Upper lobe of left lung (tissue), 6 donors: ENCODE measurements around the gene ITGAX. TPM values are rescaled to one million over a fixed set of nuclear protein-coding genes. Genes with fewer than 3 reads are reported as not detected.

Experiments
- ATAC-seq, 2 donors: fragments of 200-7000 bp; cut with Tn5 transposase; one replicate each; pipeline ENCODE4 v1.9.1; 2022; ENCODE audit warnings: mild to moderate bottlenecking in 2 of 2, moderate library complexity in 2 of 2; ENCODE audit not compliant: low FRiP score in 2 of 2
- DNase-seq, 2 donors: peaks; one replicate each; pipeline ENCODE4 v3.0.0-alpha.2; 2019 to 2020
- H3K27ac ChIP-seq, 4 donors: fragments of 200-600 bp; sonication (generic); one replicate each; pipeline ENCODE4 v1.5.1; 2016 to 2019
- H3K27me3 ChIP-seq, 4 donors: fragments of 200-600 bp; sonication (generic); one replicate each; pipeline ENCODE4 v1.5.1; 2017 to 2019
- H3K36me3 ChIP-seq, 4 donors: fragments of 200-600 bp; sonication (generic); one replicate each; pipeline ENCODE4 v1.5.1; 2016 to 2019
- H3K4me1 ChIP-seq, 4 donors: fragments of 200-600 bp; sonication (generic); one replicate each; pipeline ENCODE4 v1.5.1; 2018 to 2019
- H3K4me3 ChIP-seq, 4 donors: fragments of 200-600 bp; sonication (generic); one replicate each; pipeline ENCODE4 v1.5.1; 2017 to 2019; ENCODE audit warnings: mild to moderate bottlenecking in 2 of 4, moderate library complexity in 1 of 4
- H3K9me3 ChIP-seq, 4 donors: fragments of 200-600 bp; sonication (generic); one replicate each; pipeline ENCODE4 v1.5.1; 2018 to 2019
- EP300 ChIP-seq, 4 donors: sonication (generic); formaldehyde crosslinking; IDR thresholded peaks; one replicate each; pipeline ENCODE4 v1.5.1; 2017; ENCODE audit warnings: antibody characterized with exemption in 4 of 4, control low read depth in 2 of 4
- POLR2A ChIP-seq, 4 donors: fragments of 450-650 bp; IDR thresholded peaks; one replicate each; pipeline ENCODE4 v1.5.1; 2016 to 2017; ENCODE audit warnings: antibody characterized with exemption in 4 of 4, mild to moderate bottlenecking in 2 of 4
- POLR2AphosphoS5 ChIP-seq, 2 donors: sonication (generic); formaldehyde crosslinking; IDR thresholded peaks; one replicate each; pipeline ENCODE4 v1.5.1; 2017; ENCODE audit warnings: antibody characterized with exemption in 2 of 2
- WGBS, 2 donors: methylation state at CpG; one replicate each; pipeline ENCODE4 v1.1.5; 2017 to 2018; 5-methylcytosine and 5-hydroxymethylcytosine counted together
- total RNA-seq, 6 donors: library from RNA; depleted of rRNA in 4 of 6; stranded (reverse); fragments of >200 nt in 4 of 6; gene quantifications; one replicate each; pipeline versions ENCODE4 v1.1.0 to v1.2.1, GENCODE V29; 2016 to 2021
- TF ChIP-seq, protein P1 (sequence below), 6 experiments: fragments of 450-650 bp in 4 of 6; fragments of 200-600 bp in 2 of 6; sonication (generic) in 2 of 6; IDR thresholded peaks; one replicate each; pipeline ENCODE4 v1.5.1; 2016 to 2019; ENCODE audit warnings: antibody characterized with exemption in 6 of 6
- donor health status: DM: no; HTN: no; CAD: no; lungs with moderate emphysema.
- donor health status: DM: no; HTN: yes; CAD: no; lungs with severe emphysema.

Gene ITGAX
- total RNA-seq, 6 donors from 2014 or later = 24.0 to 318 (median 134) TPM

- Histone ChIP-seq H3K4me3 (no peak overlapping the region), H3K36me3 (peaks cover 0 to 8% (median 0%) of the 10 kb centered on the region in 4 donors), H3K27me3 (no peaks in the 10 kb centered on the region), H3K27ac (no peak overlapping the region), H3K4me1 (no peaks in the 10 kb centered on the region), H3K9me3 (peaks cover 0 to 6% (median 2%) of the 10 kb centered on the region in 4 donors)
- TF ChIP-seq EP300 (IDR thresholded peaks at IDR 0.05) = no peak
- ATAC-seq (no peak), DNase-seq (no peak)
- 82 to 85% methylated on average over 9 to 14 of the region's 14 CpGs for WGBS, 2 donors
Measured at GRCh38 chr16:31373235-31373634, 18.3 kb downstream of the ITGAX start.

- DNase-seq (no peak), ATAC-seq (no peak)
- no peak for TF ChIP-seq POLR2A (IDR thresholded peaks at IDR 0.05)
- TF ChIP-seq, protein P1, sequence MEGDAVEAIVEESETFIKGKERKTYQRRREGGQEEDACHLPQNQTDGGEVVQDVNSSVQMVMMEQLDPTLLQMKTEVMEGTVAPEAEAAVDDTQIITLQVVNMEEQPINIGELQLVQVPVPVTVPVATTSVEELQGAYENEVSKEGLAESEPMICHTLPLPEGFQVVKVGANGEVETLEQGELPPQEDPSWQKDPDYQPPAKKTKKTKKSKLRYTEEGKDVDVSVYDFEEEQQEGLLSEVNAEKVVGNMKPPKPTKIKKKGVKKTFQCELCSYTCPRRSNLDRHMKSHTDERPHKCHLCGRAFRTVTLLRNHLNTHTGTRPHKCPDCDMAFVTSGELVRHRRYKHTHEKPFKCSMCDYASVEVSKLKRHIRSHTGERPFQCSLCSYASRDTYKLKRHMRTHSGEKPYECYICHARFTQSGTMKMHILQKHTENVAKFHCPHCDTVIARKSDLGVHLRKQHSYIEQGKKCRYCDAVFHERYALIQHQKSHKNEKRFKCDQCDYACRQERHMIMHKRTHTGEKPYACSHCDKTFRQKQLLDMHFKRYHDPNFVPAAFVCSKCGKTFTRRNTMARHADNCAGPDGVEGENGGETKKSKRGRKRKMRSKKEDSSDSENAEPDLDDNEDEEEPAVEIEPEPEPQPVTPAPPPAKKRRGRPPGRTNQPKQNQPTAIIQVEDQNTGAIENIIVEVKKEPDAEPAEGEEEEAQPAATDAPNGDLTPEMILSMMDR (IDR thresholded peaks at IDR 0.05) = no peak
- TF ChIP-seq POLR2AphosphoS5 (IDR thresholded peaks at IDR 0.05) = no peak
- TF ChIP-seq EP300 (IDR thresholded peaks at IDR 0.05) = no peak
- Histone ChIP-seq H3K4me3 (no peak overlapping the region), H3K9me3 (peaks cover 0 to 6% (median 2%) of the 10 kb centered on the region in 4 donors), H3K4me1 (no peaks in the 10 kb centered on the region), H3K27me3 (no peaks in the 10 kb centered on the region), H3K36me3 (peaks cover 0 to 8% (median 0%) of the 10 kb centered on the region in 4 donors), H3K27ac (no peak overlapping the region)
- 84 to 92% methylated on average over 2 to 5 of the region's 5 CpGs for WGBS, 2 donors
Measured at GRCh38 chr16:31375231-31375630, 20.3 kb downstream of the ITGAX start.

DNA sequence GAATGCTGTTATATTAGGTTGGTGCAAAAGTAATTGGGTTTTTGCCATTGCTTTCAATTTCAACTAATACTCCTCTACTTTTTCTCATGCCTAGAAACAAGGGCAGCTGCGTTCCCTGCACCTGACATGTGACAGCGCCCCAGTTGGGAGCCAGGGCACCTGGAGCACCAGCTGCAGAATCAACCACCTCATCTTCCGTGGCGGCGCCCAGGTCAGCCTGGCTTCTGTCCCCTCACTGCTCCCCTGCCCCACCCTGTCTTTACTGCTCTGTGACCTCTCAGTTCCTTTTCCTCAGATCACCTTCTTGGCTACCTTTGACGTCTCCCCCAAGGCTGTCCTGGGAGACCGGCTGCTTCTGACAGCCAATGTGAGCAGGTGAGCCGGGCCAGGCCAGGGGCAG lies 21.7 kb downstream of the ITGAX start:
- Histone ChIP-seq H3K36me3 (peaks cover 0 to 8% (median 0%) of the 10 kb centered on the region in 4 donors), H3K4me1 (no peaks in the 10 kb centered on the region), H3K27ac (no peak overlapping the region), H3K27me3 (no peaks in the 10 kb centered on the region), H3K9me3 (peaks cover 0 to 6% (median 2%) of the 10 kb centered on the region in 4 donors), H3K4me3 (no peak overlapping the region)
- ATAC-seq (no peak), DNase-seq (no peak)
- TF ChIP-seq EP300 (IDR thresholded peaks at IDR 0.05) = no peak
- TF ChIP-seq, protein P1 (IDR thresholded peaks at IDR 0.05) = no peak
- TF ChIP-seq POLR2A (IDR thresholded peaks at IDR 0.05) = no peak
- no peak for TF ChIP-seq POLR2AphosphoS5 (IDR thresholded peaks at IDR 0.05)
- 75 to 83% methylated on average over 8 of the region's 8 CpGs for WGBS, 2 donors

DNA sequence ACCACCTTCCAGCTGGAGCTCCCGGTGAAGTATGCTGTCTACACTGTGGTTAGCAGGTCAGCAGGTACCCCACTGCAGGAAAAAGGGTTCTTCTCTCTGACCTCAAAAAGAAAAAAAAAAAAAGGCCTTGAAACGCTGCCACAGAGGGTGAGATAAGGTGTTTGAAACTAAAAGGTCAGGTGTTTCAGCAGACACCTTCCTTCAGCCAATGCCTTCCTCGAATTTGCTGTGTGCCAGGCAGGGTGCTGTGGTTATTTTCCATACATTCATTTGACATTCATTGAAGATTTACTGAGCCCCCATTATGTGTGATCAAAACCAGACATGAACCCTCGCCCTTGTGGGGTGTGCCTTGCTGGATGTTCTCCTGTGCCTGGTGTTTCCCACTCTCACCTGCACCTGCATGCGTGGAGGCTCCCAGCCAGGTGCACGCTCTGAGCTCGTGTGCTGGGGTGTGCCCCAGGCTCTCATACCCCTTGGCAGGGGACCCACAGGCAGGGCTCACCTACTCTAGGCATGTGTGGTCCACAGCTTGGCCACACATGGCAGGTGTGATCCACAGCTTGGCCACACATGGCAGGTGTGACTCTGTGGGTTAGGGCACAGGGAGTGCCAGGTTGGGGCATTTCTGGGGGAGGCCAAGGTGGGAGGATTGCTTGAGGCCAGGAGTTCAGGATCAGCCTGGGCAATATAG lies 22.4 kb downstream of the ITGAX start:
- peak in 1 of 2 donors; percentile 41 for ATAC-seq
- peaks cover 0 to 1% (median 0%) of the 10 kb centered on the region in 4 donors for H3K27me3 ChIP-seq
- 68 to 73% methylated on average over 7 of the region's 7 CpGs for WGBS, 2 donors
- H3K4me1 ChIP-seq = no peaks in the 10 kb centered on the region
- H3K27ac ChIP-seq = no peak overlapping the region
- peaks cover 0 to 2% (median 0%) of the 10 kb centered on the region in 4 donors for H3K36me3 ChIP-seq
- H3K9me3 ChIP-seq = peaks cover 0 to 6% (median 2%) of the 10 kb centered on the region in 4 donors
- H3K4me3 ChIP-seq = no peak overlapping the region
- DNase-seq = no peak
- no peak for TF ChIP-seq POLR2AphosphoS5 (IDR thresholded peaks at IDR 0.05)
- TF ChIP-seq, protein P1 (IDR thresholded peaks at IDR 0.05) = no peak
- no peak for TF ChIP-seq POLR2A (IDR thresholded peaks at IDR 0.05)
- no peak for TF ChIP-seq EP300 (IDR thresholded peaks at IDR 0.05)

GRCh38 chr16:31380201-31380600 lies 25.2 kb downstream of the ITGAX start:
- WGBS, 2 donors = 63 to 76% methylated on average over 8 to 12 of the region's 12 CpGs
- no peak overlapping the region for H3K27ac ChIP-seq
- H3K36me3 ChIP-seq = no peaks in the 10 kb centered on the region
- ATAC-seq = peak in 1 of 2 donors; percentile 25
- peaks cover 0 to 2% (median under 1%) of the 10 kb centered on the region in 4 donors for H3K9me3 ChIP-seq
- DNase-seq = no peak
- TF ChIP-seq, protein P1 (IDR thresholded peaks at IDR 0.05) = no peak
- peaks cover 0 to 6% (median 0%) of the 10 kb centered on the region in 4 donors for H3K27me3 ChIP-seq
- H3K4me3 ChIP-seq = no peak overlapping the region
- no peaks in the 10 kb centered on the region for H3K4me1 ChIP-seq
